Measurements from ENCODE around the gene TMED9. TPM values are rescaled to one million over a fixed set of nuclear protein-coding genes. Genes with fewer than 3 reads are reported as not detected.

Gene TMED9
- total and polyA plus RNA-seq, 12 donors = 48.3 to 310 (median 69.5) TPM

DNA sequence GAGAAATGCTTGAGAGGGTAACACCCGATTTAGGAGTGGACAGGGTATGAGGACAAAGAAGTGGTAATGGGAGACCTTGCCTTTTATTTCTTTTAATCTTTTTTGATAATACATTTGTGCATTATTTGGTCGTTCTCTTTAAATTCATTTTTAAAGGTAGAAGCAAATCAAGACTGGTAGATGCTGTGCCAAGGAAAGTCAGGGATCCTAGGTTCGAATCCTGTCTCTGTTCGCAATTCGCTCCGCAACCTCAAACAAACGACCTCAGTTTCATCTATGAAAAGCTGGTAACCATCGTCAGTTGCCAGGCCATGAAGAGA, 353 bp upstream of the TMED9 start:
- Histone ChIP-seq H3K9me3 (no peaks in the 10 kb centered on the region), H3K4me1 (peaks cover 0 to 26% (median 17%) of the 10 kb centered on the region in 9 donors), H3K27ac (peak overlapping the region in 5 of 10 donors; percentile 80 to 94 (median 83)), H3K27me3 (peaks cover 0 to 27% (median 15%) of the 10 kb centered on the region in 7 donors), H3K36me3 (peaks cover 0 to 39% (median 27%) of the 10 kb centered on the region in 9 donors), H3K4me3 (peak overlapping the region in 9 of 10 donors; percentile 81 to 99 (median 96))
- 10 to 13% methylated on average over 8 of the region's 8 CpGs for WGBS, 2 donors
- DNase-seq (no peak), ATAC-seq (no peak)
- intact Hi-C loops (cut with DNase I) = loop anchor here in 5 of 10 donors (5.0 to 10.0 kb wide), 4 partner anchors 39 to 74 kb away; partner anchors contain the start of genes FAM193B (in 2 of the 5) and DDX41 (in 1 of the 5)
- TF ChIP-seq, protein P1, sequence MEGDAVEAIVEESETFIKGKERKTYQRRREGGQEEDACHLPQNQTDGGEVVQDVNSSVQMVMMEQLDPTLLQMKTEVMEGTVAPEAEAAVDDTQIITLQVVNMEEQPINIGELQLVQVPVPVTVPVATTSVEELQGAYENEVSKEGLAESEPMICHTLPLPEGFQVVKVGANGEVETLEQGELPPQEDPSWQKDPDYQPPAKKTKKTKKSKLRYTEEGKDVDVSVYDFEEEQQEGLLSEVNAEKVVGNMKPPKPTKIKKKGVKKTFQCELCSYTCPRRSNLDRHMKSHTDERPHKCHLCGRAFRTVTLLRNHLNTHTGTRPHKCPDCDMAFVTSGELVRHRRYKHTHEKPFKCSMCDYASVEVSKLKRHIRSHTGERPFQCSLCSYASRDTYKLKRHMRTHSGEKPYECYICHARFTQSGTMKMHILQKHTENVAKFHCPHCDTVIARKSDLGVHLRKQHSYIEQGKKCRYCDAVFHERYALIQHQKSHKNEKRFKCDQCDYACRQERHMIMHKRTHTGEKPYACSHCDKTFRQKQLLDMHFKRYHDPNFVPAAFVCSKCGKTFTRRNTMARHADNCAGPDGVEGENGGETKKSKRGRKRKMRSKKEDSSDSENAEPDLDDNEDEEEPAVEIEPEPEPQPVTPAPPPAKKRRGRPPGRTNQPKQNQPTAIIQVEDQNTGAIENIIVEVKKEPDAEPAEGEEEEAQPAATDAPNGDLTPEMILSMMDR (IDR thresholded peaks at IDR 0.05) = no peak

DNA sequence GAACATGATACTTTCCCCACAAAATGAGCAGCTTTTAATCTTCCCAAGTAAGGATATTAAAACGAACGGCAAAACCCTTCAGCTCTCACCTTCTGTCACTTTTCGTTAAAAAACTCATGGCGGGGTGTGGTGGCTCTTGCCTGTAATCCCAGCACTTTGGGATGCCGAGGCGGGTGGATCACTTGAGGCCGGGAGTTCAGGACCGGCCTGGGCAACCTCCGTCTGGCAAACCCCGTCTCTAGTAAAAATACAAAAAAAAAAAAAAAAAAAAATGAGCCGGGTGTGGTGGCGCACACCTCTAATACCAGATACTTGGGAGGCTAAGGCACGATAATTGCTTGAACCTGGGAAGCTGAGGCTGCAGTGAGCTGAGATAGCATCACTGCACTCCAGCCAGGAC, 902 bp downstream of the TMED9 start:
- 79 to 81% methylated on average over 13 of the region's 13 CpGs for WGBS, 2 donors
- Histone ChIP-seq H3K9me3 (no peaks in the 10 kb centered on the region), H3K4me3 (peak overlapping the region; percentile 69 to 99 (median 95)), H3K4me1 (peaks cover 0 to 22% (median 17%) of the 10 kb centered on the region in 9 donors), H3K27ac (peak overlapping the region in 7 of 10 donors; percentile 77 to 94 (median 81)), H3K36me3 (peaks cover 0 to 44% (median 28%) of the 10 kb centered on the region in 9 donors), H3K27me3 (peaks cover 0 to 27% (median 15%) of the 10 kb centered on the region in 7 donors)
- intact Hi-C loops (cut with DNase I) = loop anchor here in 5 of 10 donors (5.0 to 10.0 kb wide), 4 partner anchors 41 to 76 kb away; partner anchors contain the start of genes FAM193B (in 2 of the 5) and DDX41 (in 1 of the 5)
- TF ChIP-seq, protein P1 (IDR thresholded peaks at IDR 0.05) = no peak
- DNase-seq = no peak
- no peak for ATAC-seq

DNA sequence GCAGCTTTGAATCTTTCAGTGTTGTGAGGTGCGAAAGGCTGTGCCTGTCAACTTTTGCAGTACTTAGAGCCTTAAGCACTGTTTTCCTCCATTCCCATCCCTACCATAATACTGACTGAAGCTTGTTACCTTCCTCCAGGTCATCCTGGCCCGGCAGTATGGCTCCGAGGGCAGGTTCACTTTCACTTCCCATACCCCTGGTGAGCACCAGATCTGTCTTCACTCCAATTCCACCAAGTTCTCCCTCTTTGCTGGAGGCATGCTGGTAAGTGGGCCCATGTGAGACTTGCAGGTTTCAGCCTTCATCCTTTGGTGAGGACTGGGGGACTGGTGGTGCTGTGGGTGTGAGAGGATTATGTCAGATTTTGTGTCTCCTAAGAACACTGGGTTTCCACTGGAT, 1.5 kb downstream of the TMED9 start:
- H3K4me3 ChIP-seq = peak overlapping the region in 3 of 10 donors; percentile 81 to 99 (median 94)
- ATAC-seq = no peak
- H3K9me3 ChIP-seq = no peaks in the 10 kb centered on the region
- no peak overlapping the region for H3K27ac ChIP-seq
- peaks cover 0 to 27% (median 17%) of the 10 kb centered on the region in 9 donors for H3K4me1 ChIP-seq
- TF ChIP-seq, protein P1 (IDR thresholded peaks at IDR 0.05) = no peak
- H3K36me3 ChIP-seq = peaks cover 0 to 44% (median 28%) of the 10 kb centered on the region in 9 donors
- no peak for DNase-seq
- 84 to 93% methylated on average over 3 of the region's 3 CpGs for WGBS, 2 donors
- intact Hi-C loops (cut with DNase I) = loop anchor here in 5 of 10 donors (5.0 to 10.0 kb wide), 4 partner anchors 41 to 76 kb away; partner anchors contain the start of genes FAM193B (in 2 of the 5) and DDX41 (in 1 of the 5)
- H3K27me3 ChIP-seq = peaks cover 0 to 24% (median 13%) of the 10 kb centered on the region in 7 donors

DNA sequence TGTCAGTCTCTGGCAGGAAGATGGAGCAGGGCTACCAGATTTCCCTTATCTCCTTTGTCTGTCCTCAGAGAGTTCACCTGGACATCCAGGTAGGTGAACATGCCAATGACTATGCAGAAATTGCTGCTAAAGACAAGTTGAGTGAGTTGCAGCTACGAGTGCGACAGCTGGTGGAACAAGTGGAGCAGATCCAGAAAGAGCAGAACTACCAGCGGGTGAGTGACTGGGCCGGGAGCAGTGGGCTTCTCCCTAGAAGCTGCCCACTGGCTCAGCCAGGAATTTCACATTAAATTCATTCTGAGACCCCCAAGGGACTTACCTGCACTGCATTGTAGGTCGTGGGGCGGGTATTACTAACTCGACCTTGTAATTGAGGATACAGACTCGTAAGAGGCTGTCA, 2.1 kb downstream of the TMED9 start:
- no peak overlapping the region for H3K4me3 ChIP-seq
- intact Hi-C loops (cut with DNase I) = loop anchor here in 5 of 10 donors (5.0 to 10.0 kb wide), 4 partner anchors 42 to 77 kb away; partner anchors contain the start of genes FAM193B (in 2 of the 5) and DDX41 (in 1 of the 5)
- H3K4me1 ChIP-seq = peaks cover 0 to 33% (median 19%) of the 10 kb centered on the region in 9 donors
- H3K9me3 ChIP-seq = no peaks in the 10 kb centered on the region
- H3K27ac ChIP-seq = no peak overlapping the region
- WGBS, 2 donors = 90 to 93% methylated on average over 8 of the region's 8 CpGs
- ATAC-seq (no peak), DNase-seq (no peak)
- TF ChIP-seq, protein P1 (IDR thresholded peaks at IDR 0.05) = no peak
- H3K27me3 ChIP-seq = peaks cover 0 to 23% (median 12%) of the 10 kb centered on the region in 7 donors
- H3K36me3 ChIP-seq = peaks cover 0 to 44% (median 28%) of the 10 kb centered on the region in 9 donors
